ENCODE measurements around the gene MMEL1.

Gene MMEL1

GRCh38 chr1:2544093-2544874 lies 88.5 kb downstream of the MMEL1 start:
- Histone ChIP-seq H3K4me3 (IDR thresholded peaks at IDR 0.05; ENCODE audit: insufficient read depth, low read depth, low read length) (no peak overlapping the region), H3K4me1 (ENCODE audit: low read depth, poor library complexity, severe bottlenecking) (peaks cover 29% of the 10 kb centered on the region), H2AFZ (ENCODE audit: low read depth) (no peak overlapping the region), H3K9ac (no peak overlapping the region), H4K20me1 (ENCODE audit: insufficient read depth) (no peaks in the 10 kb centered on the region), H3K27ac (no peak overlapping the region), H3K4me2 (no peak overlapping the region), H3K79me2 (ENCODE audit: insufficient read depth, low read depth) (no peaks in the 10 kb centered on the region), H3K36me3 (ENCODE audit: insufficient read depth) (no peaks in the 10 kb centered on the region), H3K27me3 (ENCODE audit: insufficient read depth, low read depth) (0 out of 2 replicates have a peak, but pooled peaks cover 2% of the 10 kb centered on the region)
- TF ChIP-seq CTCF (conservative IDR thresholded peaks at IDR 0.05; ENCODE audit: low read depth, low read length): no peak

- H3K36me3 ChIP-seq (ENCODE audit: insufficient read depth): no peaks in the 10 kb centered on the region
- peaks cover 2% of the 10 kb centered on the region; the same call in 1 of the 2 replicates for H3K27me3 ChIP-seq (ENCODE audit: insufficient read depth, low read depth)
- no peaks in the 10 kb centered on the region for H4K20me1 ChIP-seq (ENCODE audit: insufficient read depth)
- no peak for TF ChIP-seq CTCF (conservative IDR thresholded peaks at IDR 0.05; ENCODE audit: low read depth, low read length)
- H3K4me2 ChIP-seq: no peak overlapping the region
- H3K4me3 ChIP-seq (IDR thresholded peaks at IDR 0.05; ENCODE audit: insufficient read depth, low read depth, low read length): no peak overlapping the region
- peaks cover 24% of the 10 kb centered on the region for H3K4me1 ChIP-seq (ENCODE audit: low read depth, poor library complexity, severe bottlenecking)
- H3K27ac ChIP-seq: no peak overlapping the region
- H2AFZ ChIP-seq (ENCODE audit: low read depth): no peak overlapping the region
- no peaks in the 10 kb centered on the region for H3K79me2 ChIP-seq (ENCODE audit: insufficient read depth, low read depth)
- H3K9ac ChIP-seq: no peak overlapping the region
Observed at GRCh38 chr1:2543543-2544092, 89.2 kb downstream of the MMEL1 start.

GRCh38 chr1:2542246-2542915 lies 90.4 kb downstream of the MMEL1 start:
- TF ChIP-seq CTCF (conservative IDR thresholded peaks at IDR 0.05; ENCODE audit: low read depth, low read length): no peak
- H2AFZ ChIP-seq (ENCODE audit: low read depth): no peak overlapping the region
- no peak overlapping the region for H3K4me2 ChIP-seq
- no peak overlapping the region for H3K4me3 ChIP-seq (IDR thresholded peaks at IDR 0.05; ENCODE audit: insufficient read depth, low read depth, low read length)
- peaks cover 5% of the 10 kb centered on the region; the same call in 1 of the 2 replicates for H3K27me3 ChIP-seq (ENCODE audit: insufficient read depth, low read depth)
- H3K4me1 ChIP-seq (ENCODE audit: low read depth, poor library complexity, severe bottlenecking): peaks cover 13% of the 10 kb centered on the region
- H3K9ac ChIP-seq: no peak overlapping the region
- H4K20me1 ChIP-seq (ENCODE audit: insufficient read depth): no peaks in the 10 kb centered on the region
- H3K79me2 ChIP-seq (ENCODE audit: insufficient read depth, low read depth): no peaks in the 10 kb centered on the region
- H3K27ac ChIP-seq: no peak overlapping the region
- no peaks in the 10 kb centered on the region for H3K36me3 ChIP-seq (ENCODE audit: insufficient read depth)

GRCh38 chr1:2541619-2542245 lies 91.1 kb downstream of the MMEL1 start:
- Histone ChIP-seq H3K4me3 (IDR thresholded peaks at IDR 0.05; ENCODE audit: insufficient read depth, low read depth, low read length) (no peak overlapping the region), H2AFZ (ENCODE audit: low read depth) (no peak overlapping the region), H3K27me3 (ENCODE audit: insufficient read depth, low read depth) (peaks cover 11% of the 10 kb centered on the region; the same call in 1 of the 2 replicates), H4K20me1 (ENCODE audit: insufficient read depth) (no peaks in the 10 kb centered on the region), H3K36me3 (ENCODE audit: insufficient read depth) (no peaks in the 10 kb centered on the region), H3K79me2 (ENCODE audit: insufficient read depth, low read depth) (no peaks in the 10 kb centered on the region), H3K27ac (no peak overlapping the region), H3K4me2 (no peak overlapping the region; the same call in 1 of the 2 replicates), H3K9ac (no peak overlapping the region), H3K4me1 (ENCODE audit: low read depth, poor library complexity, severe bottlenecking) (peaks cover 12% of the 10 kb centered on the region)
- no peak for TF ChIP-seq CTCF (conservative IDR thresholded peaks at IDR 0.05; ENCODE audit: low read depth, low read length)
